Esophagus (tissue), 2 donors: ENCODE measurements around the gene DCLK1. TPM values are rescaled to one million over a fixed set of nuclear protein-coding genes. Genes with fewer than 3 reads are reported as not detected.
A peak's percentile ranks its signal among the peaks of the same experiment; 100 is the strongest.

Experiments
- H3K27ac ChIP-seq, 2 donors: one replicate each; pipeline ENCODE4 v1.5.1; 2013; ENCODE audit warnings: low read depth in 2 of 2, mild to moderate bottlenecking in 2 of 2, inconsistent platforms in 1 of 2, low read length in 1 of 2, moderate library complexity in 1 of 2
- H3K27me3 ChIP-seq, 2 donors: one replicate each; pipeline ENCODE4 v1.6.1; 2013; ENCODE audit warnings: low read length in 2 of 2, control low read depth in 1 of 2, mild to moderate bottlenecking in 1 of 2; ENCODE audit not compliant: insufficient read depth in 2 of 2, control insufficient read depth in 1 of 2
- H3K36me3 ChIP-seq, 2 donors: one replicate each; pipeline ENCODE4 v1.6.1; 2013; ENCODE audit warnings: low read length in 1 of 2; ENCODE audit not compliant: control insufficient read depth in 2 of 2, insufficient read depth in 2 of 2
- H3K4me1 ChIP-seq, 2 donors: one replicate each; pipeline ENCODE4 v1.6.1; 2013; ENCODE audit warnings: low read length in 1 of 2; ENCODE audit not compliant: control insufficient read depth in 2 of 2, insufficient read depth in 2 of 2
- H3K4me3 ChIP-seq, 2 donors: one replicate each; pipeline ENCODE4 v1.5.1; 2013; ENCODE audit warnings: low read length in 2 of 2, mild to moderate bottlenecking in 2 of 2, low read depth in 1 of 2, moderate library complexity in 1 of 2
- H3K9me3 ChIP-seq, 2 donors: one replicate each; pipeline ENCODE4 v1.6.1; 2013; ENCODE audit warnings: mild to moderate bottlenecking in 2 of 2, low read depth in 1 of 2, low read length in 1 of 2, moderate library complexity in 1 of 2; ENCODE audit not compliant: control insufficient read depth in 2 of 2, insufficient read depth in 1 of 2
- WGBS, 2 donors: extraction: QIAGEN DNeasy Blood & Tissue Kit; methylation state at CpG; one replicate each; pipeline ENCODE4 v1.1.7; 2013; 5-methylcytosine and 5-hydroxymethylcytosine counted together
- polyA plus RNA-seq, 2 donors: library from polyadenylated mRNA; stranded (reverse); fragments of 200-250 nt; gene quantifications; one replicate each; pipeline ENCODE4 v1.2.3, GENCODE V29; 2013
- donor health status: healthy with polysubstance abuse.
- donor health status: Bipolar disorder and iron deficiency.

Gene DCLK1
- polyA plus RNA-seq, 2 donors, result 0.47 to 0.75 TPM

- peak overlapping the region in 1 of 2 donors; percentile 16 for H3K27ac ChIP-seq
- no peaks in the 10 kb centered on the region for H3K9me3 ChIP-seq
- WGBS, 2 donors, result 66 to 67% methylated on average over 4 of the region's 4 CpGs
- no peak overlapping the region for H3K4me3 ChIP-seq
- no peaks in the 10 kb centered on the region for H3K27me3 ChIP-seq
- peaks cover 0 to 2% of the 10 kb centered on the region in 2 donors for H3K4me1 ChIP-seq
- H3K36me3 ChIP-seq, result no peaks in the 10 kb centered on the region
Observed at GRCh38 chr13:35927567-35928021, 203.6 kb downstream of the DCLK1 start.

GRCh38 chr13:35926859-35927530, 204.2 kb downstream of the DCLK1 start:
- Histone ChIP-seq H3K27ac (no peak overlapping the region), H3K36me3 (no peaks in the 10 kb centered on the region), H3K9me3 (no peaks in the 10 kb centered on the region), H3K27me3 (no peaks in the 10 kb centered on the region), H3K4me3 (no peak overlapping the region), H3K4me1 (peaks cover 0 to 2% of the 10 kb centered on the region in 2 donors)
- 57 to 69% methylated on average over 2 of the region's 2 CpGs for WGBS, 2 donors

GRCh38 chr13:35925669-35926068, 205.5 kb downstream of the DCLK1 start:
- no peaks in the 10 kb centered on the region for H3K36me3 ChIP-seq
- H3K4me3 ChIP-seq, result no peak overlapping the region
- no peaks in the 10 kb centered on the region for H3K9me3 ChIP-seq
- H3K27me3 ChIP-seq, result no peaks in the 10 kb centered on the region
- H3K27ac ChIP-seq, result no peak overlapping the region
- WGBS, 2 donors, result 84 to 85% methylated on average over 3 of the region's 3 CpGs
- peaks cover 0 to 2% of the 10 kb centered on the region in 2 donors for H3K4me1 ChIP-seq

DNA sequence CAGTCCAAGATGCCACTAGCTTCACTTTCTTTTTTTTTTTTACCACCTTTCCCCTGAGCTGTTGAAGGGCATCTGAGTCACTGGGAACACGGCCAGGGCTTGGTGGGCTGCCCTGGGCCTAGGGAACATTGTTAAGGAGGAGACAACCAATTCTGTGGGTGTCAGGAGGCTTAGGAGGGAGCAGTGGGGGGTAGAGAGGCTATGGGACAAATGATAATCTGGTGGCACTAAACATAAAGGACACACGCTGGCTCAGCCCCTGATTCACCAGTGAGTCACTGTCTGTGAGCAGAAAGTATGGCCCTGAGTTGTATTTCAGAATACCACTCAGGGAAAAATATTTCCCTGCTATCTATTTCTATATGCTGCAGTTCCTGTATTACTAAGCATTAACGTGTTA, 207.8 kb downstream of the DCLK1 start:
- H3K4me1 ChIP-seq, result peaks cover 0 to 2% of the 10 kb centered on the region in 2 donors
- no peak overlapping the region for H3K27ac ChIP-seq
- H3K27me3 ChIP-seq, result no peaks in the 10 kb centered on the region
- no peaks in the 10 kb centered on the region for H3K9me3 ChIP-seq
- H3K4me3 ChIP-seq, result no peak overlapping the region
- WGBS, 2 donors, result 48 to 54% methylated on average over 3 of the region's 3 CpGs
- no peaks in the 10 kb centered on the region for H3K36me3 ChIP-seq

DNA sequence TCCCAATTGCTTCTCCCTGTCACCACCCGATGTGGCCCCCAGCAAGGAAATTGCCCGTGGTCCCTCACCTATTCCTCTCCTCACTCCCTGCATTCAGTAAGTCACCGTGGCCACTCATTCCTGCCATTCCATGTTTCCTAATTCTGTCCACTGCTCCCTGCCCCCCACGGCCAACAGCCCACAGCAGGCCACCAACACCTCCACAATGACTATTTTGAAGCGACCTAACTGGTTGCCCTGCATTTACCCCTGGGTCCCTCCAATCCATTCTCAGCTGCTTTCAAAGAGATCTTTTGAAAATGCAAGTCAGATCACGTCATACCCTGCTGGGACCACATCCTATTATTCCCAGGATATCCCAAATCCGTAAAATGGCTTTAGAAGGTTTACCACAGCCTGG, 210.4 kb downstream of the DCLK1 start:
- WGBS, 2 donors, result 69 to 72% methylated on average over 7 of the region's 7 CpGs
- no peak overlapping the region for H3K27ac ChIP-seq
- no peaks in the 10 kb centered on the region for H3K36me3 ChIP-seq
- H3K4me3 ChIP-seq, result no peak overlapping the region
- H3K27me3 ChIP-seq, result no peaks in the 10 kb centered on the region
- no peaks in the 10 kb centered on the region for H3K9me3 ChIP-seq
- H3K4me1 ChIP-seq, result no peaks in the 10 kb centered on the region

GRCh38 chr13:35917942-35918645, 213.1 kb downstream of the DCLK1 start:
- no peak overlapping the region for H3K4me3 ChIP-seq
- H3K4me1 ChIP-seq, result no peaks in the 10 kb centered on the region
- no peaks in the 10 kb centered on the region for H3K9me3 ChIP-seq
- no peaks in the 10 kb centered on the region for H3K27me3 ChIP-seq
- H3K36me3 ChIP-seq, result no peaks in the 10 kb centered on the region
- no peak overlapping the region for H3K27ac ChIP-seq
- WGBS, 2 donors, result 67 to 74% methylated on average over 8 of the region's 8 CpGs

GRCh38 chr13:35917252-35917941, 213.8 kb downstream of the DCLK1 start:
- no peaks in the 10 kb centered on the region for H3K27me3 ChIP-seq
- H3K4me1 ChIP-seq, result no peaks in the 10 kb centered on the region
- H3K4me3 ChIP-seq, result no peak overlapping the region
- WGBS, 2 donors, result 30 to 35% methylated on average over 13 of the region's 13 CpGs
- no peaks in the 10 kb centered on the region for H3K9me3 ChIP-seq
- H3K27ac ChIP-seq, result no peak overlapping the region
- H3K36me3 ChIP-seq, result no peaks in the 10 kb centered on the region

- Histone ChIP-seq H3K36me3 (no peaks in the 10 kb centered on the region), H3K27me3 (no peaks in the 10 kb centered on the region), H3K4me3 (no peak overlapping the region), H3K9me3 (no peaks in the 10 kb centered on the region), H3K4me1 (no peaks in the 10 kb centered on the region), H3K27ac (no peak overlapping the region)
- 66 to 70% methylated on average over 2 of the region's 2 CpGs for WGBS, 2 donors
Observed at GRCh38 chr13:35916146-35916545, 215.0 kb downstream of the DCLK1 start.

- H3K4me3 ChIP-seq, result no peak overlapping the region
- no peaks in the 10 kb centered on the region for H3K36me3 ChIP-seq
- H3K27me3 ChIP-seq, result no peaks in the 10 kb centered on the region
- no peaks in the 10 kb centered on the region for H3K4me1 ChIP-seq
- no peaks in the 10 kb centered on the region for H3K9me3 ChIP-seq
- 29 to 38% methylated on average over 1 of the region's 1 CpG for WGBS, 2 donors
- H3K27ac ChIP-seq, result no peak overlapping the region
Observed at GRCh38 chr13:35914662-35915061, 216.5 kb downstream of the DCLK1 start.
